Measurements from ENCODE around the gene GRAMD2B.

- no peak for TF ChIP-seq POLR2A (IDR thresholded peaks at IDR 0.05)
- no peak for TF ChIP-seq CTCF (IDR thresholded peaks at IDR 0.05)
These were observed 4.1 kb upstream of the GRAMD2B start for GRCh38 chr5:126419102-126419501.

All from Peyer's patch (tissue), 4 donors.